Activated T-cell treated with anti-CD3 and anti-CD28 coated beads for 4 hours (primary cell): ENCODE data around the gene COL18A1.
"Not testable (repeated sequence)": the region's sequence is repeated elsewhere in the genome, so short reads cannot be mapped to it uniquely, and the experiment has no call there.

Source experiments
- DNase-seq: peaks from one replicate; pipeline ENCODE4 v3.0.0-alpha.2; 2020

Gene COL18A1

DNA sequence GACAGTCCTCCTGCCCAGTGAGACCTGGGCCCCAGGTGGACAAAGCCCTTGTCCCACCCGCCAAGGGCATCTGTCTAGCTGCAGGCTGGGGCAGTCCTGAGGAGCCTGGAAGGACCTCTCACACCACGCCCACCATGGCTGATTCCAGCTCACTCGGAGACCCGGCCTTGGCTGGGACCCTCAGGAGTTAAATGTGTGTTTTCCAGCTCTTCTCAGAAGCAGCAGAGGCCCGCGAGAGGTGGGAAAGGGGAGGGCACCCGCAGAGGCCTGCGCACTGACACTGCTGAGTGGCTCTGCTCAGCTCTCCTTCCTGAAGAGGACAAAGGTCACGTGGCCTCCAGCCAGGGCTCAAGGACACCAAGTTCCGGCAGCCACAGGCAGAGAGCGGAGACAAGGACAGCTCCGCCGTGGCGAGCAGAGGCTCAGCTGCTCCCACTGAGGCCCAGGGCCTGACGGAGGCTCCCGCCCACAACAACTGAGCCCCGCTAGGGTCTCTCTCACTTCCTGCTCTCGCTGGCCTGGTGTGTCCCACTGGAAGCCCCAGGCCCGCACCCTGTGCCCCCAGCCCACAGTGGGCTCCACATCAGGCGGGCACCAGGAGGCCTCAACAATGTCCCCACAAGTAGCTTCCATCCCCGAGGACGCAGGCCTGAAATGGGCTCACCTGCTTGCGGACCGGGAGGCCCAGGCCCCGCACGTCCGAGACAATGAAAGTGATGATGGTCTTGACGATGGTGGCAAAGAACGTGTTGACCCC lies 120.4 kb downstream of the COL18A1 start:
- DNase-seq, result no peak

GRCh38 chr21:45525910-45526306 lies 120.9 kb downstream of the COL18A1 start:
- no peak for DNase-seq

- not testable (repeated sequence) for DNase-seq
These were observed 122.4 kb downstream of the COL18A1 start for GRCh38 chr21:45527151-45527999.

DNA sequence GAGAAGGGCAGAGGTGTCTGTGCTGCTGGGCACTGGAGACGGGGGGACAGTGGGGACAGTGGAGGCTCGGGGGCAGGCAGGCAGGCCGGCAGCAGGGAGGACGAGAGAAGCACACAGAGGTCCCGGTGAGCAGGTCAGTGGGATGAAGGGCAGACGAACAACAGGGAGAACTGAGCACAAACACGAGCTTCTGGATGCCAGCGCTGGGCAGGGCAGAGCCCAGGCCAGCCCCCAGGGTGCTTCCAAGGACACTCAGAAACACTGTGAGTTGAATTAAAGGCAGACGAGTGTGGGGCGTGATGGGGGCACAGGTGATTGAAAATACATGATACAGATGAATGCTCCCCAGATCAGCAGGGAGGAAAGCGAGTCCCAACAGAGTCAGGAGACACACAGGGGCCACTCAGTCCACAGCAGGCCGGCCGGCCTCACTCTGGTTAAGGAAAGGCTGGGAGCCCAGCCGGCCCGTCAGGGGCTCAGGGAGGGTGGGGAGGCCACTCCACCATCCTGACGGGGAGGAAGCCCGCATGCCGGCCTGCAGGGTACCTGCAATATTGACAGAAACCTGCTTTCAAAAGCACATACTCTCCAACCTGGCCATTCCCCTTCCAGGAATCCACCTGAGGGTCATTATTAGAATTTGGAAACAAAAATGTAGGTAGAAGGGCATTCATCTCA lies 123.2 kb downstream of the COL18A1 start:
- no peak for DNase-seq

GRCh38 chr21:45528981-45529784 lies 124.2 kb downstream of the COL18A1 start:
- DNase-seq, result no peak

DNA sequence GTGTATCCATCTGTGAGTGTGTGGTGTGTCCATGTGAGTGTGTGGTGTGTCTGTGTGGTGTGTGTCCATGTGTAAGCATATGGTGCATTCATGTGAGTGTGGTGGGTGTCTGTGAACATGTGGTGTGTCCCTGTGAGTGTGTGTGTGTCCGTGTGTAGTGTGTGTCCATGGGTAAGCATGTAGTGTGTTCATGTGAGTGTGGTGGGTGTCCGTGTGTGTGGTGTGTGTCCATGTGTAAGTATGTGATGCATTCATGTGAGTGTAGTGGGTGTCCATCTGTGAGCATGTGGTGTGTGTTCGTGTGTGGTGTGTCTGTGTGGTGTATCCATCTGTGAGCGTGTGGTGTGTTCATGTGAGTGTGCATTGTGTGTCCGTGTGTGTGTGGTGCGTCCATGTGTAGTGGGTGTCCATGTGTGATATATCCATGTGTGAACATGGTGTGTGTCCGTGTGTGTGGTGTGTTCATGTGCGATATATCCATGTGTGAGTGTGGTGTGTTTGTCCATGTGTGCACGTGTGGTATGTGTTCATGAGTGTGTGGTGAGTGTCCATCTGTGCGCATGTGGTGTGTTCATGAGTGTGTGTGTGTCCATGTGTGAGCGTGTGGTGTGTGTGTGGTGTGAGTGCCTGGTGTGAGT lies 124.9 kb downstream of the COL18A1 start:
- DNase-seq, result no peak

DNA sequence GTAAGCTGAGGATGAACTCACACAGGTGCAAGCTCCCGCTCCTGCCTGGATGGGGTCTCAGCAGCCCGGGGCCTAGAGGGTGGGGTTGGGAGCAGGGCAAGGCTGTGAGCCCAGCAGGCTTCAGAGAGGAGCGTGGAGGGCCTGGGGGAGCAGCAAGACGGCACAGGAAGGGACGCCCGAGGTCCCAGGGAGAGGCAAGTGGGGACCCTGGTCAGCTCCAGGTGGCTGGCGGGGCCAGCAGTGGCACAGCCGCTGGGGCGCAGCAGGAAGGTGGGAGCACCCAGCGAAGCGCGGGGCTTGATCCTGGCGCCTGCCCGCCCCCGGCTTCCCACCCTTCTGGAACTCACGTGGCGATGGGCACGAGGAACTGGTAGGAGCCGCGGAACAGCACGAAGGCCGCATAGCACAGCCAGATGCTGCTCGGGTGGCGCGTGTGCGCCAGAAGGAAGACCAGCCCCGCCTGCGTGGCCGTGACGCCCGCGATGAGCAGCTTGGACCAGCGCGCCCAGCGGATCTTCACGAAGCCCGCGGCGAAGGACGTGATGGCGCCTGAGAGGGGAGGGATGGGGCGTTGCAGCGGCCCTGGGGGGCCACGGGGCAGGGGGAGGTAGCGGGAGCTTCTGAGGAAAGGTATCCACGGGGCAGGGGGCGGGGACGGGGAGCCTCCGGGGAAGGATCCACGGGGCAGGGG lies 125.6 kb downstream of the COL18A1 start:
- no peak for DNase-seq

- DNase-seq, result not testable (repeated sequence)
These were observed 126.1 kb downstream of the COL18A1 start for GRCh38 chr21:45531114-45531392.

DNA sequence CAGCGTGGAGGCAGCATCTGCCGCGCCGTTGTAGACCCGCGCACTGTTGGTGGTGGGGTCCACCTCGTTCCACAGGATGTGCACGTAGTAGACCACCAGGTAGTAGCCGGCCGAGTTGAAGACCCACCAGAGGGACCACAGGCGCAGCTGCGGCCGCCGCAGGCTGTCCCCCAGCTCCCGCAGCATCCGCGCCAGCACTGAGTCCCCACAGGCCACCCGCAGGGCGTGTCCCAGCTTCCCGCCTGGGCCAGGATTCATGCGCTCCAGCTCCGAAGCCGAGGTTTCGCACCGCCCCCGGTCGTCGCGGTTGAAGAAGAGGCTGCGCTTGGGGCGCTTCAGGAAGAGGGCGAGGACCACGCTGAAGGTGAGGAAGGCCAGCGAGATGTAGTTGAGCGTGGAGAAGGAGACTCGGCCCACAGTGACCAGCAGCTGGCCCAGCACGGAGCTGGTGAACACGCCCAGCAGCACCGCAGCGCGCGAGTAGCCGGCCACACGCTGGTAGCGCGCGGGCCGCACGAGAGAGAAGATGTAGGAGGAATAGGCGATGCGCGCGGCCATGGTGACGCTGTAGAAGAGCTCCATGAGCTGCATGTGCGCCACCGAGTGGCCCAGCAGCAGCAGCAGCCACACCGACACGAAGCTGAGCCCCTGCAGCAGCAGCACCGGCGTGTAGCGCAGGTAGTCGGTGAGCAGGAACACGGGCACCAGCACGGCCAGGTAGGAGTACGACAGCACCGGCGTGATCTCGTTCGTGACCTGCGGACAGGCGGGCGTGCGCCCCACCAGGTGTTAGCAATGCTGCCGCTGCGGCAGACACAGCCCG lies 126.6 kb downstream of the COL18A1 start:
- DNase-seq, result no peak

DNA sequence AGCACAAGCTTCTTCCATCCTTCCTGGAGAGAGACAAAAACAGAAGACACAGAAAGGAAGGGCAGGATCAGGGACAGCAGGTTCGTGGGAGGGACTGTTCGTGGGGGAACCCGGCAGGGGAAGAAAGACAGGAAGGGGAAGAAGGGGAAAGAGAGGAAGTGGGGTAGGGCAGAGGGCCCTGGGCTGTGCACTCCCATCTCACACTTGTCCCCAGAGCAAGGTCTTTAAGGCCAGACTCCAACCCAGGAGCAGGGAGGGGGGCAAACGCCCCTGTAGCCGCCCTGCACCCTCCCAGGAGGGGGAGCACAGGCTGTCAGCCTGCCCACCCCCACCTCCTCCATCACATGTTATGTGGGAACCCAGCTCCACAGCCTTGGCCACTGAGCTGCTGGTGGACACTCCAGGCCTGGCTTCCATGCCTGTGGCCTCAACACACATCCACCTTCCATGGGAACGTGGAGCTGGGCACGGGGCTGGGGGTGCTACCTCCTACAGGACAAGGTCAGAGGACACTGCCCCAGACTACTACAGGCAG lies 127.9 kb downstream of the COL18A1 start:
- DNase-seq, result no peak

DNA sequence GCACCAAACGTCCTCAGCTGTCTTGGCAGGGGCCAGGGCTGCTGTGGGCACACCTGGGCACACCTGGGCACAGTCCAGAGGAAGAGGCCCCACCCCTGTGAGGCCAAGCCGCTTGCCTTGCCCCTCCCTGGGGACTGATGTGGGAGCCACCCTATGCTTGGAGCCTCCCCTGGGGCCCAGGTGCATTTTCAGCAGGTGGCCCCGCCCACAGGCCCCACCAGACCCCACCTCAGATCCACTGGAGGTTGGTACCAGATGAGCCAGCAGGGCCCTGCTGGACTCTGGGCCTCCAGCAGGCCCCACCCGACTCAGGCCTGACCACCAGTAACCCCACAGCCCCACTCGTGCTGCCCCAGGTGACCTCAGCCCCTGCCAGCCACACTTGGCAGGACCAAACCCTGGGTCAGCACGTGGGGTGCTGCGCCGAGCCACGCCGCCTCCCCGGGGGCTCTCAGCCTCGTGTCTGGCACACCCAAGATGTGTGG lies 128.4 kb downstream of the COL18A1 start:
- DNase-seq, result no peak

- DNase-seq, result no peak
These were observed 129.1 kb downstream of the COL18A1 start for GRCh38 chr21:45533846-45534635.

DNA sequence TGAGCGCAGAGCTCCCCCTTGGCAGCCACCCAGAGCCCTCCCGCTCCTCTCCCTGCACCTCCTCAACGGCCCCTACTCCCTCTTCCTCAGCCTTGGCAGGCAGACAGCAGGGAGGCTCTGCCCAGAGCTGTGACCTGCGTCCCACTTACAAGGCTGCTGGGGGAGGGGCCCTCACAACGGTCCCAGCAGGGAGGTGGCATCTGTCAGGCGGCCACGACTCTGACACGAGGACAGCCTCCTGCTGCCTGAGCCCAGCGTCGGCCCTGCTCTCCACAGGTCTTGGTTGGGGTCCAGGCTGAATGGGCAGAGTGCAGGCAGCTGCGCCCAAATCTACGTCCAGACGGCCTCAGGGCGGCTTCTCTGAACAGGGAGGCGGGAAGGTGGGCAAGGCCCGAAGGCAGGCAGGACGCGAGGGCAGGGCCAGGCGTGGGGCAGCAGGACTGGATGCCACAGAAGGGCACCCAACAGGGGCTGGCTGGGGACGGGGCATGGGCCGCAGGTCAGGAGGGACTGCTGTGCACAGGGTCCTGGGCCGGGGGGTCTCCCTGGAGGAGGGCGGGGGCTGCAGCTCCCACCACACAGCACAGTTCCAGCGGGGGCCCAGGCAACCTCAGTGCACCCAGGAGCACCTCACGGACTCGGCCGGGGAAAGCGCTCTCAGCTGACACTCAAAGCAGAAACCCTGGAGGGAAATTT lies 129.8 kb downstream of the COL18A1 start:
- no peak for DNase-seq

DNA sequence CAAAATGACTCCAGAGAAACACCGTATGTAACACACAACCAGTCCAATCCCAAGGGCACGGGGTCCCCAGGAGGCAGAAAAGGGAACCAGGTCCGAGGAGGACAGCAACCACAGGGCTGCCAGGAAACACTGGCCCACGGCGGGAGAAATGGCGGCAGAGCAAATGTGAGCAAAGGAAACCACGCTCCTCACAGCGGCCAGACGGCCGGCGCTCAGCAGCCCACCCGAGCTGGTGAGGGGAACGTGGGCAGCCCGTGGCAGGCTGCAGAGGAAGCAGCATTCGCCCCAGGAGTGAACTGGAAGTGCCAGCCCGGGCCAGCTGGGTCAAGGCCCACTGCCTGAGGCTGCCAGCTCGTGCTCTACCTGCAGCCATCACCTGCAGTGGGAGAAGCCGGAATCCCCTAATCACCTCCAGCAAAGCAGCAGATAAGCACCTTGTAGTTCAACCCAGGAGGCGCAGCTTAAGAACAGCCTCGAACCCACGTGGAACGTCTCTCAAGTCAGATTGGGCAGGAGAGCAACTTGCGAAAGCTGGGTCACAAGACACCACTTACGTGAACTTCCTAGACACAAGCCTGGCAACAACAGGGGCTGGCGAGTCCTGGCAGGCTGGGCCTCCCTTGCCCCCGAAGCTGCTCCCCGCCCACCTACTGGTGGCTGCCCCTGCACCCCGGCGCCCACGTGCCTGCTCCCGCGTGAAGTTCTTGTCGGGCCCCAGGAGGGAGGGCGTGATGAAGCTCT lies 130.5 kb downstream of the COL18A1 start:
- no peak for DNase-seq

- DNase-seq, result no peak
These were observed 131.5 kb downstream of the COL18A1 start for GRCh38 chr21:45536301-45537081.

DNA sequence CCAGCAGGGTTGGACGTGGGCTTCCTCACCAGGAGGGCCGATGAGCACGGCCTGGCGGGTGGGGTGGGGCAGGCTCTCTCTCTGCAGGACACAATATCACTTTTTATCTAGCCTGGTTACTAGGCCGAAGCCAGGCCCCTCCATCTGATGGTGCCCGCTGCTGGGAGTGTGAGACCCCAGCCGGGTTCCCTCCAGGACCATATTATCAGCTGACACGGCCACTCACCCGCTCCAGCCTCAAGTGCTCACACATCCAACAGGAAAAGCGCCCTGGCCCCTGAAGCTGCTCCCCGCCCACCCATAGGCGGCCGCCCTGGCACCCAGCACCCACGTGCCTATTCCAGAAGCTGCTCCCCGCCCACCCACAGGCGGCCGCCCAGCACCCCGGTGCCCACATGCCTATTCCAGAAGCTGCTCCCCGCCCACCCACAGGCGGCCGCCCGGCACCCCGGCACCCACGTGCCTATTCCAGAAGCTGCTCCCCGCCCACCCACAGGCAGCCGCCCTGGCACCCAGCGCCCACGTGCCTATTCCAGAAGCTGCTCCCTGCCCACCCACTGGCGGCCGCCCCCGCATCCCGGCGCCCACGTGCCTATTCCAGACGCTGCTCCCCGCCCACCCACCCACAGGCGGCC lies 132.3 kb downstream of the COL18A1 start:
- no peak for DNase-seq

- no peak for DNase-seq
These were observed 132.9 kb downstream of the COL18A1 start for GRCh38 chr21:45537746-45538291.
